HG03575 (cell line): ENCODE results near the gene TGM2.

Source experiments
- ATAC-seq: cut with Tn5 transposase; IDR thresholded peaks from one replicate; pipeline ENCODE4 v1.9.1; 2021; ENCODE audit not compliant: unreplicated experiment, insufficient number of reproducible peaks, low FRiP score; ENCODE audit errors: extremely low read depth

The TGM2 gene

GRCh38 chr20:38201356-38201755, 36.3 kb upstream of the TGM2 start:
- ATAC-seq: no peak

GRCh38 chr20:38200646-38201045, 35.6 kb upstream of the TGM2 start:
- ATAC-seq: no peak

GRCh38 chr20:38199501-38200390, 34.7 kb upstream of the TGM2 start:
- ATAC-seq: no peak

- ATAC-seq: no peak
Measured at GRCh38 chr20:38198238-38198861, 33.3 kb upstream of the TGM2 start.

GRCh38 chr20:38197619-38198018, 32.5 kb upstream of the TGM2 start:
- ATAC-seq: no peak

- ATAC-seq: no peak
Measured at GRCh38 chr20:38197217-38197616, 32.1 kb upstream of the TGM2 start.

- ATAC-seq: no peak
Measured at GRCh38 chr20:38196592-38196991, 31.5 kb upstream of the TGM2 start.

GRCh38 chr20:38196076-38196475, 31.0 kb upstream of the TGM2 start:
- no peak for ATAC-seq

GRCh38 chr20:38195521-38195920, 30.5 kb upstream of the TGM2 start:
- ATAC-seq: no peak

GRCh38 chr20:38194971-38195504, 30.0 kb upstream of the TGM2 start:
- no peak for ATAC-seq

- no peak for ATAC-seq
Measured at GRCh38 chr20:38193586-38194105, 28.6 kb upstream of the TGM2 start.

GRCh38 chr20:38192323-38192885, 27.3 kb upstream of the TGM2 start:
- ATAC-seq: no peak

- ATAC-seq: no peak
Measured at GRCh38 chr20:38191654-38192053, 26.6 kb upstream of the TGM2 start.

- ATAC-seq: no peak
Measured at GRCh38 chr20:38190936-38191371, 25.9 kb upstream of the TGM2 start.

- ATAC-seq: no peak
Measured at GRCh38 chr20:38190166-38190565, 25.1 kb upstream of the TGM2 start.

GRCh38 chr20:38187517-38187916, 22.4 kb upstream of the TGM2 start:
- no peak for ATAC-seq

GRCh38 chr20:38186788-38187221, 21.7 kb upstream of the TGM2 start:
- ATAC-seq: no peak

- ATAC-seq: no peak
Measured at GRCh38 chr20:38184101-38184500, 19.0 kb upstream of the TGM2 start.

- no peak for ATAC-seq
Measured at GRCh38 chr20:38181971-38182370, 16.9 kb upstream of the TGM2 start.
